GM18858 (cell line): ENCODE results near the gene MGAT5B.
"Not testable (repeated sequence)": the region's sequence is repeated elsewhere in the genome, so short reads cannot be mapped to it uniquely, and the experiment has no call there.

ENCODE experiments used
- ATAC-seq: cut with Tn5 transposase; IDR thresholded peaks from one replicate; pipeline ENCODE4 v1.9.1; 2021; ENCODE audit not compliant: unreplicated experiment

MGAT5B gene, protein sequence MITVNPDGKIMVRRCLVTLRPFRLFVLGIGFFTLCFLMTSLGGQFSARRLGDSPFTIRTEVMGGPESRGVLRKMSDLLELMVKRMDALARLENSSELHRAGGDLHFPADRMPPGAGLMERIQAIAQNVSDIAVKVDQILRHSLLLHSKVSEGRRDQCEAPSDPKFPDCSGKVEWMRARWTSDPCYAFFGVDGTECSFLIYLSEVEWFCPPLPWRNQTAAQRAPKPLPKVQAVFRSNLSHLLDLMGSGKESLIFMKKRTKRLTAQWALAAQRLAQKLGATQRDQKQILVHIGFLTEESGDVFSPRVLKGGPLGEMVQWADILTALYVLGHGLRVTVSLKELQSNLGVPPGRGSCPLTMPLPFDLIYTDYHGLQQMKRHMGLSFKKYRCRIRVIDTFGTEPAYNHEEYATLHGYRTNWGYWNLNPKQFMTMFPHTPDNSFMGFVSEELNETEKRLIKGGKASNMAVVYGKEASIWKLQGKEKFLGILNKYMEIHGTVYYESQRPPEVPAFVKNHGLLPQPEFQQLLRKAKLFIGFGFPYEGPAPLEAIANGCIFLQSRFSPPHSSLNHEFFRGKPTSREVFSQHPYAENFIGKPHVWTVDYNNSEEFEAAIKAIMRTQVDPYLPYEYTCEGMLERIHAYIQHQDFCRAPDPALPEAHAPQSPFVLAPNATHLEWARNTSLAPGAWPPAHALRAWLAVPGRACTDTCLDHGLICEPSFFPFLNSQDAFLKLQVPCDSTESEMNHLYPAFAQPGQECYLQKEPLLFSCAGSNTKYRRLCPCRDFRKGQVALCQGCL

DNA sequence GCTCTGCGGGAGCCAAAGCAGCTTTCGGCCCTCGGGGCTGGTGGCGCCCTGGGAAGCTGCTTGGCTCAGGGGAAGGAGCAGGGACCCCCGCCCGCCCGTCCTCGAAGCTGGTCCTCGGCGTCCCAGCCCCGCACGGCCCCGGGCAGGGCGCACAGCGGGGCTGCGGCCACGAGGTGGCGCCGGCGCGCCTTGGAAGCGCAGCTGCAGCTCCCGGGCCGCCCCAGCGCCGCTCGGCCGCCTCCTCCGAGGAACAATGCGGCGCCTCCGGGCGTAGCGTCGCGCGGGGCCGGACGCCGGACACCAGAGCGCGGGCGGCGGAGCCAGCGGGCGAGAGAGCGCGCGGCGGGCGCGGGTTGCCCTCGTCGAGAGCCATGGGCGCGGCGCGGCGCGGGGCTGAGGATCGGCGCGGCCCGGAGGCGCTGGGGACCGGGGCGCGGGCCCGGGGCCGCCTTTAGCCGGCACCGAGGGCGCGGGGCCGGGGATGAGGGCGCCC lies at the start of gene MGAT5B:
Gene MGAT5B, plus strand, starts transcription at position 229 of the 493 bp plus-strand sequence. CDS start 626 bp downstream, outside the sequence.
- ATAC-seq: no peak

DNA sequence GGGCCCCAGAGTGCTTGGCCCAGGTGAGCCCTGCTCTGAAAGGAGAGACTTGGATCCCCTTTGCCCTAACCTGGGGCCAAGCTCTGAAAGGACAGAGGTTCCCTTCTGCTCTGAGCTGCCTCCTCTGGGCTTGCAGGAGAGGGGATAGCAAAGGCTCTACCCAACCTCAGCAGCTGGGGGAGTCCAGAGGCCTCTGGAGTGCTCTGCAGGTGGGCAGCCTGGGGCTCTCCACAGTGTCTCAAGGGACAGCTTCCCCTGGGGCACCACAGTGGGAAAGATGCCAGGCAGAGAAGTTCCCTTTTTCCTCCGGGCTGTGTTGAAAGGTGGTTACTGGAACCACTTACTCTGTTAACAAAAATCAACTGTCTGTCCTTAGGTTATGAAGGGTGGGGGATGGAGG lies 48.2 kb upstream of the MGAT5B start:
- no peak for ATAC-seq

DNA sequence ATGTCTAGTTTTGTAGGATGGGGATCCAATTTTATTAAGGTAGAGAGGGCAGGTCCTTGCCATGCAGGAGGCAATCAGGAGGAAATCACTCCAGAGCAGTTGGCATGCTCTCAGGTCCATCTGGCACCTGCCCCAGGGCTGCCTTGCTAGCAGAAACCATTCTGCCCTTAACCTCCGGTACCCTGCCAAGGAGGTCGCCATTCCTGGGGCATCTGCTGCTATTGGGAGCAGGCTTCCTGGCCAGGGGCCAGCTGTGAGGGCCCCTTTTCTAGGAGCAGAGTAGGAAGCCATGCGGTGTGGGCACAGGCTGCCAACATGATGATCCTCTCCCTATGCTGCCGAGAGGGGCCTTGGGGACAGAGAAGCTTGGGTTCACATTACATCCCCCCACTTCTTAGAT lies 47.6 kb upstream of the MGAT5B start:
- ATAC-seq: no peak

DNA sequence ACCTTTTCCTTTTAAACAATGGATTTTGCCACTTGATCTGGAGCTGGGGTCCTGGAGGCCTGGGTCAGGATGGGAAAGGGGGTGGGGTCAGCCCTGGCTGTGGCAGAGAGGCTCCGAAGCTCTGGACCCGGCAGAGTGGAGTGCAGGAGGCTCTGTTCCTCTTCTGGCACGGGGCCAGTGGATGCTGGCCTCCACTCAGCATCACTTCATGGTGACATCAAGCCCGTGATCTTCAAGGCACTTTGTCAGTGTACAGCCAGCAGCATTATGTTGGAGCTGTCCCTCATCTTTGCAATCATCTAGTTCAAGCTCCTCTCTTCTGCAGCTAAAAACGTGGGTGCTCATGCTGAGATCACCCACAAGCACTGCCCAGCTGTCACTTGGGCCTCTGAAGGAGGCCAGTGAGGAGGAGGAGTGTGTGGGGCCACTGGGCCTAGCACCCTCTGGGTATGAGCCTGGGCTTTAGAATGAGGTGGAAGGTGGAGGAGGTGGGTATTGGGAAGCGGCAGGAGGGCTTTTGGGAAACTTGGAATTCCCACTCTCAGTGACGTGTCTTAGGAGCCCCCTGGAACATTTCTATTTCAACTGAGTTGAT lies 45.9 kb upstream of the MGAT5B start:
- no peak for ATAC-seq

DNA sequence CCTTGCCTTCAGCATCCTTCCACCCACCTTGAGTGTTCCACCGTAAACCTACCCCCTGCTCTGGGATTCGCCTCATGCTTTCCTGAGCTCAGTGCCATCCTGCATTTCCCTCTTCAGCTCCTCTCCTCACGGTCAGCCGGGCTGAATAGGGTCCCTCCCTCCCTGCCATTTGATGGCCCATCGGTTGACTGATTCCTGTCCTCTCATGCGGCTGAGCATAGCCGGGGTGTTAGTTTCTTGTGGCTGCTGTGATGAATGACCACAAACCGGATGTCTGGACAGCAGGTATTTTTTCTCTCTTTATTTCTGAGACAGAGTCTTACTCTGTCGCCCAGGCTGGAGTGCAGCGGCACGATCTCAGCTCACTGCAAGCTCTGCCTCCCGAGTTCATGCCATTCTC lies 44.1 kb upstream of the MGAT5B start:
- ATAC-seq: no peak

DNA sequence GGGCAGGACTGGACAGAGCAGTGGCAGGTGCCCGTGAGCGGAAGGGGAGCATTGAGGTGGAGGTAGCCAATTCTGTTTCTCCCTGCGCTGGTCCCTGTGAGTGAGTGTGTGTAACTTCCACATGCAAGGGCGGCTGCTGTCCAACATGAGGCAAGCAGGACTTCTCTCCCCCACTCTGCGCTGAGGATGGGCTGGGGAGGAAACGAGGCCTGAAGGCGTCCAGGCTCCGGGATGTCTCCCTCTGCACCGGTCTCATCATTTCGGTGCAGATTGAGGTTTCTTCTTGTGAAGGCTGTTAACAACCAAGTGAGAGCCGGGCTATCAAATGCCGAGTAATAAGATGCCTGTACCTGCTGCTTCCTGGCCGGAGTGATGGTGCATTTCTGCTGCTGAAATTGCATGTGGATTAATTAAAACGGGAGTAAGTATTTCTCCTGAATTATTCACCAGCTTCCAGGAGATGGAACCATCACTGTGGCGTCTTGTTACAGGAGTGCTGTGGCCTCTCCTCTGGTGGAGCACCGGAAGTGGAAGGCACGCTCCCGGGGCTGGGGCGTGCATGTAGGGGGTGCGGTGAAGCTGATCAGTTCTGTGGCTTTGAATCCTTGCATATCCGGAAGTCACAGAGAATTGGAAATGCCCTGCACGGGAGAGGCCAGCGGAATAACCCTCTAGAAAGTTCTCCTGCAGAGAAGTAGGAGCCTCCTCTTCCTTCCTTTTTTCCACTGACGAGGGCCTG lies 41.7 kb upstream of the MGAT5B start:
- no peak for ATAC-seq

DNA sequence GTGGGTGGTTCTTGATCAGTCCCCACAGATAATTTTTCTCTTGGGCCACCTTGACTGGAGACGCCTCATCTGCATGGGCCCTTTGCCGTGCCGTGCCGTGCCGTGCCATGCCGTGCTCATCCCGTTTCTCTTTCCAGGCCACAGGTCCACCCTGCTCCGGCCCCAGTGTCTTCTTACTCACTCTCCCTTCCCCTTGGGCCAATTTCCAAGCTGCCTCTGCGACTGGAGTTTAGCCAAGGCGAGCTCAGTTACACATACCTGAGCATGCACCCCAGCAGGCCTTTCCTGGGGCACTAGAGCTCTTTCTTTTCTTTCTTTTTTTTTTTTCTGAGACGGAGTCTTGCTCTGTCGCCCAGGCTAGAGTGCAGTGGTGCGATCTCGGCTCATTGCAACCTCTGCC lies 40.5 kb upstream of the MGAT5B start:
- ATAC-seq: no peak

DNA sequence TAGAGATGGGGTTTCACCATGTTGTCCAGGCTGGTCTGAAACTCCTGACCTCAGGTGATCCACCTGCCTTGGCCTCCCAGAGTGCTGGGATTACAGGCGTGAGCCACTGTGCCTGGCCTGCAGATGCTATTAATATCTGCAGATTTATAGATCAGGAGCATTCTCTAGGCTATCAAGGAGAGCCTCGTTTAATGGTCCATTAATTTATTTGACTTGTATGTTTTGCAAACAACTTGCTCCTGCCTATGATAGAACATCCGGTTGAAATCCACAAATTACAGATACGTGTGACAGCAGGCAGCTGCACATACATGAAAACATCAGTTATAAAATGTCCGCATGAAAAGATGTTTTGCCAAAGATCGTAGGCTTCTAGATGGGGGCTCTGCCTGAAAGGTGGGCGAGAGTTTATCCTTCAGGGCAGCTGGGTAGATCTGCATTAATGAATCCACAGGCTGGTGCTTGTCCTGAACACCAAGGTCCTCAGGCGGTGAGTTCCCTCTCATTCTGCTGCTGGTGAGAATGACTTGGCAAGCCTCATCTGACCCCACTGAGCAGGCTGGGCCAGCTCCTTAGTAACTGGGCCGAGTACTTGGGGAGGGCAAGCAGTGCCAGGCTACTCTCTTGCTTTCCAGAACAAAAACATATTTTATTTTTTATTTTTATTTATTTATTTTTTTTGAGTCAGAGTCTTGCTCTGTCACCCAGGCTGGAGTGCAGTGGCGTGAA lies 37.1 kb upstream of the MGAT5B start:
- no peak for ATAC-seq

DNA sequence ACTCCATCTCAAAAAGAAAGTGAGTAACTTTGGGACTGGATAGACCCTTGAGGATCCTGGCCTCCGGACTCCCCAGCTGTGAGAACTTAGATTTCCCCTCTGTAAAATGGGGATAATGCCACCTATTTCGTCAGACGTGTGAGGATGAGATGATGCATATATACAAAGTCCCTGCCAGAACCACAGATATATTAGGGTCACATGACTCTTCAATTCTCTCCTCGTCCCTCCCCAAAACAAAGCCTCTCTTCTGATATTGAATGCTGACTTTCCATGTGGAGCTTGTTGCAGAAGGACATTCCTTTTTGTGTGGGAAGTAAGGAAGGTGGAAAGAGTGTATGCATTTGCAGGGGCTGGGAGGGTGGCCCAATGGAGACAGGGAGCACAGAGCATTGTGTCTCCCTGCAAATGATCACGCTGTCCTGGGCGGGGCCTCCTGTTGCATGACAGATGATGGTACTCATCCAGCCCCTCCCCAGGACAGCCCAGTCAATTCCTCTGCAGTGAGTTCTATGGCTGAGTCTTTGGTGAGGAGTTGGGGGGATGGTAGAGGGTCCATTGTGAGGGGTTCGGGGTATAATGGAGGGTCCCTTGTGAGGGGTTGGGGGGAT lies 35.1 kb upstream of the MGAT5B start:
- ATAC-seq: no peak

DNA sequence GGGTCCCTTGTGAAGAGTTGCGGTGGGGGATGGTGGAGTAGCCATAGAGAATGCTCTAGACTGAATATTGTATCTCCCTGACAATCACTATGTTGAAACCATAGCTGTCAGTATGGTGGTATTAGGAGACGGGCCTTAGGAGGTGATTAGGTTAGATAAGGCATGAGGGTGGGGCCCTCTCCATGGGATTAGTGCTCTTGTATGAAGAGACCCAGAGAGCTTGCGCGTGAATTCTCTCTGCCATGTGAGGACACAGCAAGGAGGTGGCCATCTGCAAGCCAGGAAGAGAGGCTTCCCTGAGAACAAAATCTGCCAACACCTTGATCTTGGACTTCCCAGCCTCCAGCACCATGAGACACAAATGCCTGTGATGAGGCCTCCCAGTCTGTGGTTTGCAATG lies 34.5 kb upstream of the MGAT5B start:
- no peak for ATAC-seq

DNA sequence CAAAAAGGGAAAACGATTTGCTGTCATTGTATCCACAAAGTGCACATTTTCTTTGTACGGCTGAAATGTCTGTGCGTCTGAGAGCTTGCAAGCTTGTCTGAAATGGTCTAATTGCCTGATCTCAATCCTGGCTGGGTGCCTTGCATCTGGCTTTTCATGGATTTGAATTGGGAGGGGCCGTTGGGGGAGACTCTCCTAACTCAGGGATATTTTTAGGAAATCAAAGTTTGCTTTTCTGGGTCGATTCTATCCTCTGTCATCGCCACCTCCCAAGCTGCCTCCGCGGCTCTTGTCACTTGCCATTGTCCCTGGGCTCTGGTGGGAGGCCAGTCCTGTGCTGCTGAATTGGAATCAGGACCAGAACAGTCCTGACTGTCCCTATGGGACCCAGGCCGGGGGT lies 33.3 kb upstream of the MGAT5B start:
- no peak for ATAC-seq

DNA sequence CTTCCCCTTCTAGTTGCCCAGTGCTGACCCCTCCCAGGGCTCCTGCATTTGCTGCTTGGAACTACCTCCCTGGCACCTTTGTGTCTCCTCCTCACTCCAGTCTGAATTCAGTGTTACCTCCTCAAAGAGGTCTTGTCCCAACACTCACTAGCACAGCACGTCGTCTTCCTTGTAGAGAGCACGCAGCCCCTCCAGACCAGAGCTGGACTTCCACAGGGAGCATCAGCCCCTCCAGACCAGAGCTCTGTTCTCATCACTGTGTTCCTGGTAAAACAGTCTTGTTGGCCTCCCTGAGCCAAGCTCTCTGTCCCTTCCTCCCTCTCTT lies 27.8 kb upstream of the MGAT5B start:
- ATAC-seq: no peak

DNA sequence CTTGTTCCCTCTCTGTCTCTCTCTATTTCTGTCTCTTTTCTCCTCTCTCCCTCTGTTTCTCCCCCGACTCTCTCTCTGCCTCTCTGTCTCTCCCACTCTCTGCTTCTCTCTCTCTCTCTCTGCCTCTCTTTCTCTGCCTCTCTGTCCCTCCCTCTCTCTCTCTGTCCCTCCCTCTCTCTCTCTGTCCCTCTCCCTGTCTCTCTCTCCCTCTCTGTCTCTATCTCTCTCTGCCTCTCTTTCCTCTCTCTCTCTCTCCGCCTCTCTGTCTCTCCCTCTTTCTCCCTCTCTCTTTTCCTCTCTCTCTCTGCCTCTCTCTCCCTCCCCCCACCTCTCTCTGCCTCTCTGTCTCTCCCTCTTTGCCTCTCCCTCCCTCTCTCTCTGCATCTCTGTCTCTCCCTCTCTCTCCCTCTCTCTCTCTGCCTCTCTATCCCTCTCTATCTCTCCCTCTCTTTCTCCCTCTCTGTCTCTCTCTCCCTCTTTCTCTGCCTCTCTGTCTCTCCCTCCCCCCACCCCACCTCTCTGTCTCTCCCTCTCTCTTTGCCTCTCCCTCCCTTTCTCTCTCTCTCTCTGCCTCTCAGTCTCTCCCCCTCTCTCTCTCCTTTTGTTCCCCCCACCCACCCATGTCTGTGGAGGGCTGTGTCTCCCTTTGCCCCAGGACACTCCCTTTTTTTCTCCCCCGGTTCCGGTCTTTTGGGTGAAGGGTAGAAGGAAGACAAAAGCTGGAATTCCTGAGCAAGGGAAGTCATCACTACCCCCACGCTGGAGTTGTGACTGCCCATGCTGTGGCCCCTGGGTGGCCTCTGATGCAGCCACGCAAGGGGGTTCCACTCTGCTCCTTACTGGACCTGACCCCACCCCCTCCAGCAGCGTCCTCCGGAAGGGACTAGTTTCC lies 27.1 kb upstream of the MGAT5B start:
- no peak for ATAC-seq

DNA sequence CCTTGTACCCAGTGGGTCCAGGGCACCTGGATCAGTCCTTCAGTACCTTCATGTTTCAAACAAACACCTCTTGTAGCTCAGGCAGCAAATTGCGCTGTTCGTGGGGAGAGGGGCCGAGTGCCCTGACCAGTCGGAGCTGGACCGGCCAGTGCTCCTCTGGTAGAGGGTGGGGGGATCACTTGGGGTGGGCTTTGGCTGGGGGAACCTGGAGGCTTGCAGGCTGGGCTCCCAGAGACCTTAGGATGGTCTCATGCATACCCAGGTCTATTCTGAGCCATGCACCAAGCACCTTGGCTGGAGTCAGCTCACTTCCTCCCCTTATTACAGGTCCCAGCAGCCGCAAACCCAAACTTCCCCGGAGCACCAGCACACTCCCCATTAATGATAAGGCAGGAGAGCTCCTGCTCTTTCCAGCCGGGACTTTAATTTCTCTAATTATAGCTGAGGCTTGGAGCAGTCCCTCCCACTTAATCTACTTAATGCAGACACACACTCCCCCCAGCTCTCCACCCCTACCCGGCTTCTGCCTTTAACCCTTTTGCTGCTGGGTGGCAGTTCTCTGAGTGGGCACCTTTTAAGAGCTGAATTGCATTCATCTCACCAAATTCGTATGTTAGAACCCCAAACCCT lies 26.3 kb upstream of the MGAT5B start:
- no peak for ATAC-seq

DNA sequence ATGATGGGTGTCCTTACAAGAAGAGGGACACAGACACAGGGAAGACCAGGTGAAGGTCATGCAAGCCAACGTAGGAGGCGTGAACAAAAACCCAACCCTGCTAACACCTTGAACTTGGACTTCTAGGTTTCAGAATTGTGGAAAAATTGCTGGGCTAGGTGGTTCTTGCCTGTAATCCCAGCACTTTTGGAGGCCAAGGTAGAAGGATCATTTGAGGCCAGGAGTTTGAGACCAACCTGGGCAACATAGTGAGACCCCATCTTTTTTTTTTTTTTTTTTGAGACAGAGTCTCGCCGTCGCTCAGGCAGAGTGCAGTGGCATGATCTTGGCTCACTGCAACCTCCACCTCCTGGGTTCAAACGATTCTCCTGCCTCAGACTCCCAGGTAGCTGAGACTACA lies 25.1 kb upstream of the MGAT5B start:
- ATAC-seq: not testable (repeated sequence)

DNA sequence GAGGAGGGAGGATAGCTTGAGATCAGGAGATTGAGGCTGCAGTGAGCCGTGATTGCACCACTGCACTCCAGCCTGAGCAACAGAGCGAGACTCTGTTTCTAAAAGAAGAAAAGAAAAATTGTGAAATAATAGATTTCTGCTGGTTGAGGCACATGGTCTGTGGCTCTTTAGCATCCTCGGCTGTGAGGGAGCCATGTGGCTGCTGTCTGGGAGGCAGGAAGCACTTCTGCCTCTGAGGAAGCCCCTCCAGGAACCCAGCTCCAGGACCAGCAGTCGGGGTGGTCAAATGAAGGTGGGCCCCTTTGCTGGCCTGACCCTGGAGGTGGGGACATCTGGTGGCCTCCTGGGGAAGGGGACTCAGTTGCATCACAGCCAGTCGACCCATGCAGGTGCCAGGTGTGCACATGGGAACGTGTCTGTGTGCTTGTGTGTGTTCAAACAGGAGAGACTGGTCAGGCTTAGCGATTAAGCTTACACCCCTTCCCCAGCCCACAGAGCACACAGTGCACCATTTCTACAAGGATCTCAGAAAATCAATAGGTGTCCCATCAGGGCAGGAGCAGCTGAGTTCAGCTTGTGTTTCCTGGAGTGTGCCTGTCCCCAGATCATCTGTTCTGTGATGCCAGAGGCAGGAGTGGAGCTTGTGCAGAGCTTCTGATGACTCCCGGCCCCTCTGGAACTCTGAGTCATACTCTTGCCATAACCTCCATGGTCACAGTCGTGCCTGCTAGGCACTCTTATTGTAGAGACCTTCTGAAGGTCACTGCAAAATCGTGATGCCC lies 24.3 kb upstream of the MGAT5B start:
- no peak for ATAC-seq

DNA sequence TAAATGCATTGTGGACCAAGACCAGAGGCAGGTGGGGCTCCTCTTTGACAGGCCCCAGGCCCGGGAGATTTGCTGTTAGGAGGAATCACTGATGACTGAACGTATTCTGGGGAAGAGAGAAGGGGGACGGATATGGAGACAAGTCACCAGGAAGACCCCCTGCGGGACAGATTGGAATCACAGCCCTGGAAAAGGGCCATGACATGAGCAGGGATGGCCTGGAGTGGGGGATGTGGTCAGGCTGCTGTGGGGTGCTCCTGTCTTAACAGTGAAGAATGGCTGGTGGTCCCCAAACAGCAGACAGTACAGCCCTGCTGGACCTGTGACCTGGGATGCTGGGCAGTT lies 23.7 kb upstream of the MGAT5B start:
- no peak for ATAC-seq

DNA sequence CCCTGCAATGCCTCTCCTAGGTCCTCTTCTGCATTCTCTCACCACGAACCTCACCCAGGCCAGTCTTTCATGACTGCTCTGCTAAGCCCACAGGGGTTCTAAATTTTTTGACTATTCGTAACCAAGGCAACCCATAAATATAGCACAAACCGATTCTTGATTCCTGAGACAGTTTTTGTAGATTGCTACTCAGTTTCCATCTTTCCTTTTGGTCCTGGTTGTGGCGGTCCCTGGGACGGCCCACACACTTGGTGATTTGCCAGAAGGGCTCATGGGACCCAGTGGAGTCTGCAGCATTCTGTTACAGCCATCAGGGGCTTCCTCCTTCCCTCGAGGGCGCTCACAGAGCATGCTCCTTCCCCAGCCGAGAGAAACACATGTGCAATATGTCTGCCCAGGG lies 23.4 kb upstream of the MGAT5B start:
- no peak for ATAC-seq
